Naive thymus-derived CD4-positive, alpha-beta T cell (primary cell): ENCODE data around the gene GSC2. TPM values are rescaled to one million over a fixed set of nuclear protein-coding genes. Genes with fewer than 3 reads are reported as not detected.

Source experiments
- ATAC-seq: fragments of 150-1000 bp; cut with Tn5 transposase; 2 replicates; pipeline ENCODE4 v1.10.0; 2021; ENCODE audit warnings: mild to moderate bottlenecking, moderate library complexity
- CTCF ChIA-PET: fragments of 350-600 bp; sonication (Branson Sonifier 250); formaldehyde crosslinking; loops from one replicate; lab custom pipeline; 2021; ENCODE audit warnings: antibody characterized with exemption; lab: Charles Lee
- POLR2A ChIA-PET: fragments of 350-600 bp; sonication (Branson Sonifier 250); formaldehyde crosslinking; loops from one replicate; lab custom pipeline; 2021; ENCODE audit warnings: antibody characterized with exemption, inconsistent platforms; lab: Charles Lee
- DNase-seq, 9 donors: peaks; one replicate each; pipeline versions ENCODE4 v3.0.0 to v3.0.0-alpha.2; 2020 to 2022; ENCODE audit warnings: mixed read lengths in 1 of 9
- H3K27ac ChIP-seq: one replicate; pipeline ENCODE4 v1.7.0; 2013; ENCODE audit warnings: mild to moderate bottlenecking, low read depth, low read length, moderate library complexity
- H3K27me3 ChIP-seq, 2 donors: one replicate each; pipeline ENCODE4 v1.7.0; 2013; ENCODE audit warnings: low read length in 2 of 2, mild to moderate bottlenecking in 2 of 2, moderate library complexity in 2 of 2; ENCODE audit not compliant: control insufficient read depth in 2 of 2, insufficient read depth in 2 of 2
- H3K36me3 ChIP-seq, 3 experiments: 1 replicate in 2 of 3; 2 replicates in 1 of 3; pipeline ENCODE4 v1.7.0; 2013; ENCODE audit warnings: low read length in 3 of 3, mild to moderate bottlenecking in 3 of 3, moderate library complexity in 1 of 3; ENCODE audit not compliant: insufficient read depth in 3 of 3, control insufficient read depth in 2 of 3
- H3K4me1 ChIP-seq, 2 donors: one replicate each; pipeline ENCODE4 v1.7.0; 2013; ENCODE audit warnings: low read length in 2 of 2, mild to moderate bottlenecking in 2 of 2, moderate library complexity in 1 of 2; ENCODE audit not compliant: control insufficient read depth in 2 of 2, insufficient read depth in 2 of 2
- H3K4me3 ChIP-seq: 2 replicates; pipeline ENCODE4 v1.7.0; 2013; ENCODE audit warnings: mild to moderate bottlenecking, low read length
- H3K9me3 ChIP-seq, 3 experiments: 1 replicate in 2 of 3; 2 replicates in 1 of 3; pipeline ENCODE4 v1.7.0; 2013; ENCODE audit warnings: low read length in 3 of 3; ENCODE audit not compliant: control insufficient read depth in 2 of 3
- H3K27ac Mint-ChIP-seq, 9 donors: one replicate each; pipeline ENCODE4 v1.8.0; 2020 to 2022; ENCODE audit warnings: mixed read lengths in 9 of 9, mild to moderate bottlenecking in 8 of 9, moderate library complexity in 5 of 9, inconsistent platforms in 2 of 9
- H3K27me3 Mint-ChIP-seq, 5 donors: one replicate each; pipeline ENCODE4 v1.8.0; 2021 to 2022; ENCODE audit warnings: mixed read lengths in 5 of 5, mild to moderate bottlenecking in 1 of 5
- H3K36me3 Mint-ChIP-seq, 5 donors: one replicate each; pipeline ENCODE4 v1.8.0; 2020 to 2022; ENCODE audit warnings: mixed read lengths in 5 of 5, mild to moderate bottlenecking in 3 of 5, inconsistent platforms in 1 of 5
- H3K4me1 Mint-ChIP-seq, 7 donors: one replicate each; pipeline ENCODE4 v1.8.0; 2020 to 2022; ENCODE audit warnings: mixed read lengths in 7 of 7, mild to moderate bottlenecking in 3 of 7, inconsistent platforms in 1 of 7
- H3K4me3 Mint-ChIP-seq, 10 donors: one replicate each; pipeline ENCODE4 v1.8.0; 2020 to 2022; ENCODE audit warnings: mild to moderate bottlenecking in 10 of 10, mixed read lengths in 10 of 10, moderate library complexity in 6 of 10, inconsistent platforms in 2 of 10
- H3K9me3 Mint-ChIP-seq, 11 donors: one replicate each; pipeline ENCODE4 v1.8.0; 2020 to 2022; ENCODE audit warnings: mixed read lengths in 11 of 11, mild to moderate bottlenecking in 4 of 11, inconsistent platforms in 1 of 11, moderate library complexity in 1 of 11
- intact Hi-C, 2 donors: fragments of 100-400 bp; cut with micrococcal nuclease; formaldehyde crosslinking; loops; one replicate each; pipeline ENCODE4 v1.15.1; 2023
- polyA plus RNA-seq, 2 donors: library from polyadenylated mRNA; unstranded; fragments of 300-500 nt; fragmentation: Illumina TruSeq; gene quantifications; one replicate each; pipeline ENCODE4 v1.2.3, GENCODE V29; 2021
- total RNA-seq, 6 experiments: library from RNA in 5 of 6; stranded (reverse) in 5 of 6; gene quantifications; 1 replicate in 5 of 6; 2 replicates in 1 of 6; pipeline ENCODE4 v1.2.3 and lab custom pipeline; 2021 to 2026

Gene GSC2
- total and polyA plus RNA-seq, 7 experiments from 2014 or later = not detected

DNA sequence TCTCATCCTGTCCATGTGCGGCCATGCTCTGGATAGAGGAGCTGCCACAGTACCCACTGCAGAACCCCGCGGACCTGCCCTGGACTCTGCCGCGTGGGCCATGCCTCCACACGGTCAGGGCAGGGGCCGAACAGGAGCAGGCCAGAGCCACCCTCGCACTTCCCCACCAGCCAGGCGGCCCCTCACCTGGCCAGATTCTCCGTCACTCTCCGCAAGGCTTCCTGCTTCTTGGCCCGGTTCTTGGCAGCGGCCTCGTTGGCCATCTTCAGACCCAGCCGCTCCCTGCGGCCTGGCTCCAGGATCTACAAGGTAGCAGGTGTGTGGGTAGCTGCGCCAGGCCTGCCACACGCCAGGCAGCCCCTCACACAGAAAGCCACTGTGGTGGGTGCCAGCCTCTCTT, 15.2 kb downstream of the GSC2 start:
- ATAC-seq (no peak), DNase-seq (no peak)
- Mint-ChIP-seq H3K27ac (peak overlapping the region in 2 of 9 donors; percentile 17 to 76), H3K36me3 (peaks cover 0 to 40% (median 14%) of the 10 kb centered on the region in 5 donors), H3K27me3 (no peaks in the 10 kb centered on the region), H3K4me3 (peak overlapping the region in 1 of 10 donors; percentile 20), H3K4me1 (peaks cover 0 to 5% (median 0%) of the 10 kb centered on the region in 7 donors), H3K9me3 (no peaks in the 10 kb centered on the region)
- H3K27me3 ChIP-seq = no peaks in the 10 kb centered on the region
- H3K4me3 ChIP-seq = no peak overlapping the region
- peaks cover 5 to 86% (median 7%) of the 10 kb centered on the region in 3 experiments for H3K36me3 ChIP-seq
- H3K4me1 ChIP-seq = no peaks in the 10 kb centered on the region
- ChIA-PET POLR2A (no interaction called here), CTCF (interaction anchor here (0.6 kb wide), 1 partner anchor 21 kb away, joined by 4 read pairs; no protein-coding TSS in a partner anchor)
- no peak overlapping the region for H3K27ac ChIP-seq
- no peaks in the 10 kb centered on the region for H3K9me3 ChIP-seq
- intact Hi-C loops = no loop called here

- H3K4me1 Mint-ChIP-seq = peaks cover 0 to 10% (median 3%) of the 10 kb centered on the region in 7 donors
- no peaks in the 10 kb centered on the region for H3K27me3 Mint-ChIP-seq
- DNase-seq = no peak
- H3K36me3 ChIP-seq = peaks cover 5 to 80% (median 7%) of the 10 kb centered on the region in 3 experiments
- no peak overlapping the region for H3K27ac ChIP-seq
- H3K4me3 Mint-ChIP-seq = no peak overlapping the region
- H3K9me3 Mint-ChIP-seq = no peaks in the 10 kb centered on the region
- ATAC-seq = no peak
- H3K9me3 ChIP-seq = no peaks in the 10 kb centered on the region
- H3K4me1 ChIP-seq = no peaks in the 10 kb centered on the region
- ChIA-PET POLR2A (no interaction called here), CTCF (interaction anchor here (0.6 kb wide), 1 partner anchor 21 kb away, joined by 4 read pairs; no protein-coding TSS in a partner anchor)
- no peaks in the 10 kb centered on the region for H3K27me3 ChIP-seq
- intact Hi-C loops = no loop called here
- peaks cover 0 to 36% (median 12%) of the 10 kb centered on the region in 5 donors for H3K36me3 Mint-ChIP-seq
- no peak overlapping the region for H3K27ac Mint-ChIP-seq
- H3K4me3 ChIP-seq = no peak overlapping the region
Measured at GRCh38 chr22:19134176-19134831, 15.8 kb downstream of the GSC2 start.

- ChIA-PET CTCF (interaction anchor here (0.6 to 1.0 kb wide), 2 partner anchors 11 to 21 kb away, joined by 3 read pairs; partner anchors contain the start of gene ESS2), POLR2A (interaction anchor here (0.5 kb wide), 1 partner anchor 127 kb away, joined by 5 read pairs; no protein-coding TSS in a partner anchor)
- ATAC-seq = no peak
- no peaks in the 10 kb centered on the region for H3K9me3 ChIP-seq
- no peak overlapping the region for H3K4me3 ChIP-seq
- H3K27ac ChIP-seq = no peak overlapping the region
- Mint-ChIP-seq H3K27me3 (no peaks in the 10 kb centered on the region), H3K9me3 (no peaks in the 10 kb centered on the region), H3K36me3 (peaks cover 0 to 32% (median 12%) of the 10 kb centered on the region in 5 donors), H3K4me3 (no peak overlapping the region), H3K27ac (no peak overlapping the region), H3K4me1 (peaks cover 0 to 10% (median 3%) of the 10 kb centered on the region in 7 donors)
- H3K27me3 ChIP-seq = no peaks in the 10 kb centered on the region
- no peak for DNase-seq
- H3K36me3 ChIP-seq = peaks cover 1 to 73% (median 5%) of the 10 kb centered on the region in 3 experiments
- no peaks in the 10 kb centered on the region for H3K4me1 ChIP-seq
- intact Hi-C loops = no loop called here
Measured at GRCh38 chr22:19133561-19133960, 16.5 kb downstream of the GSC2 start.

- H3K36me3 Mint-ChIP-seq = peaks cover 0 to 32% (median 12%) of the 10 kb centered on the region in 5 donors
- CTCF ChIA-PET = interaction anchor here (1.0 kb wide), 1 partner anchor 12 kb away, joined by 3 read pairs; the partner anchor contains the start of gene ESS2
- peaks cover 0 to 65% (median 3%) of the 10 kb centered on the region in 3 experiments for H3K36me3 ChIP-seq
- H3K27ac ChIP-seq = no peak overlapping the region
- no peaks in the 10 kb centered on the region for H3K27me3 Mint-ChIP-seq
- H3K9me3 ChIP-seq = no peaks in the 10 kb centered on the region
- intact Hi-C loops = no loop called here
- DNase-seq (no peak), ATAC-seq (peak; percentile 30)
- no peaks in the 10 kb centered on the region for H3K9me3 Mint-ChIP-seq
- H3K4me1 Mint-ChIP-seq = peaks cover 0 to 10% (median 3%) of the 10 kb centered on the region in 7 donors
- H3K27ac Mint-ChIP-seq = peak overlapping the region in 2 of 9 donors; percentile 11 to 53
- no peak overlapping the region for H3K4me3 ChIP-seq
- no peaks in the 10 kb centered on the region for H3K27me3 ChIP-seq
- POLR2A ChIA-PET = interaction anchor here (0.5 kb wide), 1 partner anchor 128 kb away, joined by 5 read pairs; no protein-coding TSS in a partner anchor
- no peaks in the 10 kb centered on the region for H3K4me1 ChIP-seq
- H3K4me3 Mint-ChIP-seq = no peak overlapping the region
Measured at GRCh38 chr22:19132693-19133400, 17.2 kb downstream of the GSC2 start.

GRCh38 chr22:19132153-19132552, 17.9 kb downstream of the GSC2 start:
- ChIA-PET CTCF (no interaction called here), POLR2A (no interaction called here)
- Histone ChIP-seq H3K4me1 (no peaks in the 10 kb centered on the region), H3K27ac (no peak overlapping the region), H3K4me3 (no peak overlapping the region), H3K27me3 (no peaks in the 10 kb centered on the region), H3K36me3 (peaks cover 0 to 58% (median 3%) of the 10 kb centered on the region in 3 experiments), H3K9me3 (no peaks in the 10 kb centered on the region)
- peak overlapping the region in 1 of 9 donors; percentile 17 for H3K27ac Mint-ChIP-seq
- H3K4me1 Mint-ChIP-seq = peaks cover 0 to 10% (median 3%) of the 10 kb centered on the region in 7 donors
- ATAC-seq = no peak
- DNase-seq = no peak
- no peaks in the 10 kb centered on the region for H3K9me3 Mint-ChIP-seq
- no peak overlapping the region for H3K4me3 Mint-ChIP-seq
- H3K27me3 Mint-ChIP-seq = no peaks in the 10 kb centered on the region
- intact Hi-C loops = no loop called here
- peaks cover 0 to 32% (median 12%) of the 10 kb centered on the region in 5 donors for H3K36me3 Mint-ChIP-seq

DNA sequence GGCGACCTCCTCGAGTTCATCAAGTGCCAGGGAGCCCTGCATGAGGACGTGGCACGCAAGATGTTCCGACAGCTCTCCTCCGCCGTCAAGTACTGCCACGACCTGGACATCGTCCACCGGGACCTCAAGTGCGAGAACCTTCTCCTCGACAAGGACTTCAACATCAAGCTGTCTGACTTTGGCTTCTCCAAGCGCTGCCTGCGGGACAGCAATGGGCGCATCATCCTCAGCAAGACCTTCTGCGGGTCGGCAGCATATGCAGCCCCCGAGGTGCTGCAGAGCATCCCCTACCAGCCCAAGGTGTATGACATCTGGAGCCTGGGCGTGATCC, 18.4 kb downstream of the GSC2 start:
- H3K27me3 ChIP-seq = no peaks in the 10 kb centered on the region
- no peaks in the 10 kb centered on the region for H3K9me3 Mint-ChIP-seq
- no peaks in the 10 kb centered on the region for H3K9me3 ChIP-seq
- no peak overlapping the region for H3K27ac ChIP-seq
- H3K36me3 Mint-ChIP-seq = peaks cover 0 to 27% (median 10%) of the 10 kb centered on the region in 5 donors
- ATAC-seq (no peak), DNase-seq (no peak)
- H3K27ac Mint-ChIP-seq = peak overlapping the region in 1 of 9 donors; percentile 17
- intact Hi-C loops = no loop called here
- CTCF ChIA-PET = no interaction called here
- POLR2A ChIA-PET = no interaction called here
- H3K4me1 ChIP-seq = no peaks in the 10 kb centered on the region
- no peaks in the 10 kb centered on the region for H3K27me3 Mint-ChIP-seq
- H3K4me3 Mint-ChIP-seq = no peak overlapping the region
- H3K4me1 Mint-ChIP-seq = peaks cover 0 to 10% (median 3%) of the 10 kb centered on the region in 7 donors
- no peak overlapping the region for H3K4me3 ChIP-seq
- H3K36me3 ChIP-seq = peaks cover 0 to 53% (median 2%) of the 10 kb centered on the region in 3 experiments
